Left ventricle myocardium superior (tissue), 1 donor: Measurements from ENCODE around the gene CFAP92. TPM values are rescaled to one million over a fixed set of nuclear protein-coding genes. Genes with fewer than 3 reads are reported as not detected.
"Not testable (repeated sequence)": the region's sequence is repeated elsewhere in the genome, so short reads cannot be mapped to it uniquely, and the experiment has no call there.

Source experiments
- ATAC-seq: fragments of 200-7000 bp; cut with Tn5 transposase; one replicate; pipeline ENCODE4 v1.9.1; 2020; ENCODE audit warnings: mild to moderate bottlenecking, moderate library complexity
- DNase-seq: peaks from one replicate; pipeline ENCODE4 v3.0.0-alpha.2; 2020
- intact Hi-C: fragments of 100-400 bp; cut with micrococcal nuclease; formaldehyde crosslinking; loops from one replicate; pipeline ENCODE4 v1.11.0; 2022
- total RNA-seq: library from RNA; stranded (reverse); fragmentation: NEBNext Ultra II Directional; extraction: Animal tissue kit (Norgen Biotek cat#: 25700); gene quantifications from one replicate; pipeline ENCODE4 v1.2.1, GENCODE V29; 2021
- donor health status: DM: no; HTN: yes; CAD: no; lungs with severe emphysema.

The CFAP92 gene
- total RNA-seq, 1 donor from 2014 or later, result 0.27 TPM

GRCh38 chr3:128950223-128950938 is 43.5 kb downstream of the CFAP92 start:
- no peak for DNase-seq
- peak; percentile 54 for ATAC-seq
- intact Hi-C loops, result no loop called here

GRCh38 chr3:128949158-128949557 is 44.7 kb downstream of the CFAP92 start:
- intact Hi-C loops, result no loop called here

GRCh38 chr3:128946411-128946810 is 47.5 kb downstream of the CFAP92 start:
- ATAC-seq (no peak), DNase-seq (no peak)
- intact Hi-C loops, result no loop called here

More at GRCh38 chr3:128949158-128949557, 44.7 kb downstream of the CFAP92 start:
- ATAC-seq, result no peak
- no peak for DNase-seq

GRCh38 chr3:128945878-128946175 is 48.0 kb downstream of the CFAP92 start:
- no peak for ATAC-seq
- intact Hi-C loops, result no loop called here
- no peak for DNase-seq

- no peak for DNase-seq
- ATAC-seq, result no peak
- intact Hi-C loops, result no loop called here
Observed at GRCh38 chr3:128945041-128945877, 48.6 kb downstream of the CFAP92 start.

- DNase-seq (no peak), ATAC-seq (no peak)
- intact Hi-C loops, result no loop called here
Observed at GRCh38 chr3:128942161-128942952, 51.5 kb downstream of the CFAP92 start.

- DNase-seq (no peak), ATAC-seq (no peak)
- intact Hi-C loops, result no loop called here
Observed at GRCh38 chr3:128940252-128940651, 53.6 kb downstream of the CFAP92 start.

GRCh38 chr3:128936341-128936740 is 57.5 kb downstream of the CFAP92 start:
- DNase-seq, result no peak
- ATAC-seq, result peak; percentile 41
- intact Hi-C loops, result no loop called here

- intact Hi-C loops, result no loop called here
- peak; percentile 25 for ATAC-seq
- no peak for DNase-seq
Observed at GRCh38 chr3:128935922-128936321, 58.0 kb downstream of the CFAP92 start.

GRCh38 chr3:128933922-128934253 is 60.0 kb downstream of the CFAP92 start:
- DNase-seq (no peak), ATAC-seq (no peak)
- intact Hi-C loops, result no loop called here

- intact Hi-C loops, result no loop called here
- ATAC-seq, result no peak
- DNase-seq, result no peak
Observed at GRCh38 chr3:128933213-128933921, 60.5 kb downstream of the CFAP92 start.

GRCh38 chr3:128932516-128933212 is 61.2 kb downstream of the CFAP92 start:
- ATAC-seq (no peak), DNase-seq (no peak)
- intact Hi-C loops, result no loop called here

GRCh38 chr3:128931046-128931445 is 62.8 kb downstream of the CFAP92 start:
- intact Hi-C loops, result no loop called here
- ATAC-seq, result no peak
- no peak for DNase-seq

- DNase-seq, result no peak
- intact Hi-C loops, result no loop called here
- ATAC-seq, result no peak
Observed at GRCh38 chr3:128929364-128929763, 64.5 kb downstream of the CFAP92 start.

GRCh38 chr3:128923986-128924385 is 69.9 kb downstream of the CFAP92 start:
- intact Hi-C loops, DNase-seq, ATAC-seq: not testable (repeated sequence)

- intact Hi-C loops, result no loop called here
- DNase-seq, result no peak
- ATAC-seq, result no peak
Observed at GRCh38 chr3:128923576-128923975, 70.3 kb downstream of the CFAP92 start.

GRCh38 chr3:128922804-128923459 is 70.9 kb downstream of the CFAP92 start:
- intact Hi-C loops, result no loop called here
- DNase-seq (no peak), ATAC-seq (no peak)

GRCh38 chr3:128919988-128920387 is 73.9 kb downstream of the CFAP92 start:
- DNase-seq (no peak), ATAC-seq (no peak)
- intact Hi-C loops, result no loop called here
